Transverse colon (tissue), 4 donors: Measurements from ENCODE around the gene ABCA10. TPM values are rescaled to one million over a fixed set of nuclear protein-coding genes. Genes with fewer than 3 reads are reported as not detected.
"Not testable (repeated sequence)": the region's sequence is repeated elsewhere in the genome, so short reads cannot be mapped to it uniquely, and the experiment has no call there.

Experiments used
- DNase-seq: peaks from one replicate; pipeline ENCODE4 v3.0.0-alpha.2; 2019
- H3K27ac ChIP-seq, 4 donors: fragments of 200-600 bp; sonication (generic); 2 replicates each; pipeline ENCODE4 v1.5.1; 2016 to 2018; ENCODE audit warnings: inconsistent platforms in 4 of 4
- H3K27me3 ChIP-seq: fragments of 200-600 bp; sonication (generic); 2 replicates; pipeline ENCODE4 v1.5.1; 2017; ENCODE audit warnings: inconsistent platforms
- H3K36me3 ChIP-seq, 4 donors: fragments of 200-600 bp; sonication (generic); 2 replicates each; pipeline ENCODE4 v1.5.1; 2017 to 2019; ENCODE audit warnings: inconsistent platforms in 4 of 4
- H3K4me1 ChIP-seq, 4 donors: fragments of 200-600 bp; sonication (generic); 2 replicates each; pipeline ENCODE4 v1.5.1; 2017 to 2020; ENCODE audit warnings: inconsistent platforms in 4 of 4
- H3K4me3 ChIP-seq, 4 donors: fragments of 200-600 bp; sonication (generic); 1 replicate in 1 of 4; 2 replicates in 3 of 4; pipeline versions ENCODE4 v1.5.1 to v1.6.1; 2017 to 2019; ENCODE audit warnings: inconsistent platforms in 4 of 4
- H3K9me3 ChIP-seq, 2 donors: fragments of 200-600 bp; sonication (generic); 2 replicates each; pipeline ENCODE4 v1.5.1; 2017 to 2019; ENCODE audit warnings: inconsistent platforms in 2 of 2
- EP300 ChIP-seq: sonication (generic); formaldehyde crosslinking; IDR thresholded peaks from one replicate; pipeline ENCODE4 v1.6.1; 2017; ENCODE audit warnings: antibody characterized with exemption, low read depth
- POLR2A ChIP-seq: fragments of 450-650 bp; IDR thresholded peaks from one replicate; pipeline ENCODE4 v1.6.1; 2016; ENCODE audit warnings: antibody characterized with exemption, mild to moderate bottlenecking, moderate library complexity
- POLR2AphosphoS5 ChIP-seq, 3 donors: sonication (generic); formaldehyde crosslinking; IDR thresholded peaks; one replicate each; pipeline ENCODE4 v1.6.1; 2016; ENCODE audit warnings: antibody characterized with exemption in 3 of 3
- WGBS, 2 donors: methylation state at CpG; one replicate each; pipeline ENCODE4 v1.1.5; 2018; ENCODE audit warnings: low coverage in 1 of 2; 5-methylcytosine and 5-hydroxymethylcytosine counted together
- in situ Hi-C, 4 donors: fragments of 200-750 bp; cut with MboI; loops; one replicate each; pipeline versions ENCODE4 v1.15.0 to v1.15.1; 2017; ENCODE audit warnings: low sequenced_read_pairs in 3 of 4, low pct_ligation_motif_present in 1 of 4, low pct_unique_long_range_greater_than_20kb in 1 of 4
- intact Hi-C: fragments of 100-400 bp; cut with DNase I; formaldehyde crosslinking; loops from one replicate; pipeline ENCODE4 v1.15.1; 2023; ENCODE audit warnings: low total_unique reads
- total RNA-seq, 4 donors: library from RNA; depleted of rRNA; stranded (reverse); fragments of >200 nt; gene quantifications; one replicate each; pipeline ENCODE4 v1.1.0, GENCODE V29; 2016
- TF ChIP-seq, protein P1 (sequence below), 5 experiments: fragments of 200-600 bp in 3 of 5; fragments of 450-650 bp in 2 of 5; sonication (generic) in 3 of 5; IDR thresholded peaks; 1 replicate in 2 of 5; 2 replicates in 3 of 5; pipeline ENCODE4 v1.5.1; 2016 to 2017; ENCODE audit warnings: antibody characterized with exemption in 5 of 5, inconsistent platforms in 3 of 5, mild to moderate bottlenecking in 2 of 5, moderate library complexity in 1 of 5

Gene ABCA10
- total RNA-seq, 4 donors from 2014 or later = 4.6 to 22.1 (median 13.0) TPM

DNA sequence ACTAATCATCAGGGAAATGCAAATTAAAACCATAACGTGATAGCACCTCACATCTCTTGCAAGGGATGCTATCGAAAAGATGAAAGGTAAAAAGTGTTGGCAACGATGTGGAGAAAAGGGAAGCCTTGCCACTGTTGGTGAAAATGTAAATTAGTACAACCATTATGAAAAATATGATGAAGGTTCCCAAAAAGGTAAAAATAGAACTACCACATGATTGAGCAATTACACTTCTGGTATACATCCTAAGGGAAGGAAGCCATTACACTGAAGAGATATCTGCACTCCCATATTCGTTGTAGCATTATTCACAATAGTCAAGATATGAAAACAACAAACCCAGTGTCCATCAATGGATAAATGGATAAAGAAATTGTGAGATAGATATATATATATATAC, 21.5 kb downstream of the ABCA10 start:
- Histone ChIP-seq H3K4me3 (no peak overlapping the region), H3K4me1 (no peaks in the 10 kb centered on the region), H3K36me3 (no peaks in the 10 kb centered on the region), H3K9me3 (no peaks in the 10 kb centered on the region), H3K27me3 (no peaks in the 10 kb centered on the region), H3K27ac (no peak overlapping the region)
- TF ChIP-seq POLR2AphosphoS5 (IDR thresholded peaks at IDR 0.05) = no peak
- TF ChIP-seq POLR2A = no peak
- TF ChIP-seq, protein P1, sequence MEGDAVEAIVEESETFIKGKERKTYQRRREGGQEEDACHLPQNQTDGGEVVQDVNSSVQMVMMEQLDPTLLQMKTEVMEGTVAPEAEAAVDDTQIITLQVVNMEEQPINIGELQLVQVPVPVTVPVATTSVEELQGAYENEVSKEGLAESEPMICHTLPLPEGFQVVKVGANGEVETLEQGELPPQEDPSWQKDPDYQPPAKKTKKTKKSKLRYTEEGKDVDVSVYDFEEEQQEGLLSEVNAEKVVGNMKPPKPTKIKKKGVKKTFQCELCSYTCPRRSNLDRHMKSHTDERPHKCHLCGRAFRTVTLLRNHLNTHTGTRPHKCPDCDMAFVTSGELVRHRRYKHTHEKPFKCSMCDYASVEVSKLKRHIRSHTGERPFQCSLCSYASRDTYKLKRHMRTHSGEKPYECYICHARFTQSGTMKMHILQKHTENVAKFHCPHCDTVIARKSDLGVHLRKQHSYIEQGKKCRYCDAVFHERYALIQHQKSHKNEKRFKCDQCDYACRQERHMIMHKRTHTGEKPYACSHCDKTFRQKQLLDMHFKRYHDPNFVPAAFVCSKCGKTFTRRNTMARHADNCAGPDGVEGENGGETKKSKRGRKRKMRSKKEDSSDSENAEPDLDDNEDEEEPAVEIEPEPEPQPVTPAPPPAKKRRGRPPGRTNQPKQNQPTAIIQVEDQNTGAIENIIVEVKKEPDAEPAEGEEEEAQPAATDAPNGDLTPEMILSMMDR (IDR thresholded peaks at IDR 0.05) = no peak
- TF ChIP-seq EP300 = no peak
- DNase-seq = no peak
- in situ Hi-C loops (no loop called here), intact Hi-C loops (no loop called here)
- WGBS, 2 donors = 56 to 59% methylated on average over 4 of the region's 4 CpGs

DNA sequence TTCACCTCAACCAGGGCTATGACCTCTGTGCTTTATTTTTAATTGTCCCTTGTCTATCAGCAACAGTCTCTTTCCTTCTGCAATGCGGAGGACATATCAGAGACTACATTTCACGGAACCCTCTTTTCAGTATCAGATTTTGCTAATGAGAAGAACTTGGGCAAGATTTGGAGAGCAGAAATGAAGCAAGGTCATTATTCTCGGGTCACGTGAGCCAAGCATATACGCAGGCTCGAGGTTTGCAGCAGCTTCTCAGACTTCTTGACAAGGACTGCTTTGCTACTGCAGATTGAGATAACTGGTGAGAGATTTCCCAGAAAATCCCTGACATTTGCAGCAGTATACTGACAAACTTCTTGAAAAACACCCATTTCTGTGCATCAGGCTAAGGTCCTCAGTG, 30.4 kb downstream of the ABCA10 start:
- Histone ChIP-seq H3K36me3 (no peaks in the 10 kb centered on the region), H3K4me3 (no peak overlapping the region), H3K4me1 (no peaks in the 10 kb centered on the region), H3K27me3 (no peaks in the 10 kb centered on the region), H3K9me3 (no peaks in the 10 kb centered on the region), H3K27ac (no peak overlapping the region)
- in situ Hi-C loops (loop anchor here in 1 of 4 donors (25.0 kb wide), 2 partner anchors 111 to 211 kb away; no protein-coding TSS in a partner anchor), intact Hi-C loops (no loop called here)
- DNase-seq = no peak
- TF ChIP-seq POLR2AphosphoS5 (IDR thresholded peaks at IDR 0.05) = no peak
- TF ChIP-seq, protein P1 (IDR thresholded peaks at IDR 0.05) = no peak
- TF ChIP-seq POLR2A = no peak
- no peak for TF ChIP-seq EP300
- 93 to 94% methylated on average over 2 to 6 of the region's 6 CpGs for WGBS, 2 donors

DNA sequence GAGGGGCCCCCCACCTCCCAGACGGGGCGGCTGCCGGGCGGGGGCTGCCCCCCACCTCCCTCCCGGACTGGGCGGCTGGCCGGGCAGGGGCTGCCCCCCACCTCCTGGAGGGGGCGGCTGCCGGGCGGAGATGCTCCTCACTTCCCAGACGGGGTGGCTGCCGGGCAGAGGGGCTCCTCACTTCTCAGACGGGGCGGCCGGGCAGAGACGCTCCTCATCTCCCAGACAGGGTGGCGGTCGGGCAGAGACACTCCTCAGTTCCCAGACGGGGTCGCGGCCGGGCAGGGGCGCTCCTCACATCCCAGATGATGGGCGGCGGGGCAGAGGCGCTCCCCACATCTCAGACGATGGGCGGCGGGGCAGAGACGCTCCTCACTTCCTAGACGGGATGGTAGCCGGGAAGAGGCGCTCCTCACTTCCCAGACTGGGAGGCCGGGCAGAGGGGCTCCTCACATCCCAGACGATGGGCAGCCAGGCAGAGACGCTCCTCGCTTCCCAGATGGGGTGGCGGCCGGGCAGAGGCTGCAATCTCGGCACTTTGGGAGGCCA, 32.4 kb downstream of the ABCA10 start:
- 95% methylated on average over 31 of the region's 40 CpGs; no CpG with 5 or more reads in 1 of the 2 donors for WGBS, 2 donors
- H3K4me1 ChIP-seq, H3K27me3 ChIP-seq, DNase-seq, H3K9me3 ChIP-seq, intact Hi-C loops, H3K4me3 ChIP-seq, H3K36me3 ChIP-seq, H3K27ac ChIP-seq: not testable (repeated sequence)
- in situ Hi-C loops = loop anchor here in 1 of 4 donors (25.0 kb wide), 2 partner anchors 109 to 209 kb away; no protein-coding TSS in a partner anchor

DNA sequence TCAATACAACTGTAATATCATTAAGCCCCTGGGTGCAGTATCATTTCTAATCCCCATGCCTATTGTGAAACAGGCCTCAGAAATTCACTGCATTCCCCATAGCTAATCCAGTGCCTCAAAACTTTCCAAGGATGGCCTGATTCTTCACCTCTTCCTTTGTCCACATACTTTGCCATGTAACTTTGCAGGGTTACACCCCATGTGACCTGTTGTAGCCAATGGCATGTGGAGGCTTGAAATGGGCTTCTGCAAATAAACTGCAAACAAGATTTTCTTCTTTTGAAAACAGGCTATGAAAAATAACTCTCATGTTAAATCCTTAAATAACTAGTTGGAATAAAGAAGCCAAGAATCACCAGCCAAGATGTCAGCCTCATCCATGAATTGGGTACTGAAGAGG, 35.9 kb downstream of the ABCA10 start:
- H3K36me3 ChIP-seq = no peaks in the 10 kb centered on the region
- H3K4me3 ChIP-seq = no peak overlapping the region
- DNase-seq = no peak
- TF ChIP-seq, protein P1 (IDR thresholded peaks at IDR 0.05) = no peak
- no peak for TF ChIP-seq EP300
- TF ChIP-seq POLR2AphosphoS5 (IDR thresholded peaks at IDR 0.05) = no peak
- TF ChIP-seq POLR2A = no peak
- H3K4me1 ChIP-seq = no peaks in the 10 kb centered on the region
- in situ Hi-C loops = loop anchor here in 1 of 4 donors (25.0 kb wide), 2 partner anchors 105 to 205 kb away; no protein-coding TSS in a partner anchor
- H3K27ac ChIP-seq = no peak overlapping the region
- H3K27me3 ChIP-seq = no peaks in the 10 kb centered on the region
- intact Hi-C loops = no loop called here
- H3K9me3 ChIP-seq = no peaks in the 10 kb centered on the region

DNA sequence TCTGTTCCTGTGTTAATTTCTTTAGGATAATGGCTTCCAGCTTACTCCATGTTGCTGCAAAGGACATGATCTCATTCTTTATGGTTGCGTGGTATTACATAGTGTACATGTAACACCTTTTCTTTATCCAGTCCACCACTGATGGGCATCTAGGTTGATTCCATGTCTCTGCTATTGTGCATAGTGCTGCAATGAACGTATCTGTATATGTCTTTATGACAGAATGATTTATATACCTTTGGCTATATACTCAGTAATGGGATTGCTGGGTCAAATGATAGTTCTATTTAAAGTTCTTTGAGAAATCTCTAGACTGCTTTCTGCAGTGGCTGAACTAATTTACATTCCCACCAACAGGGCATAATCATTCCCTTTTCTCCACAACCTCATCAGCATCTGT, 39.8 kb downstream of the ABCA10 start:
- WGBS, 2 donors = 79 to 83% methylated on average over 2 of the region's 2 CpGs
- in situ Hi-C loops (loop anchor here in 1 of 4 donors (25.0 kb wide), 2 partner anchors 101 to 201 kb away; no protein-coding TSS in a partner anchor), intact Hi-C loops (no loop called here)
- TF ChIP-seq POLR2A (no peak), EP300 (no peak), POLR2AphosphoS5 (IDR thresholded peaks at IDR 0.05) (no peak)
- TF ChIP-seq, protein P1 (IDR thresholded peaks at IDR 0.05) = no peak
- Histone ChIP-seq H3K4me1 (no peaks in the 10 kb centered on the region), H3K36me3 (peaks cover 0 to 4% (median 0%) of the 10 kb centered on the region in 4 donors), H3K9me3 (no peaks in the 10 kb centered on the region), H3K4me3 (no peak overlapping the region), H3K27ac (no peak overlapping the region), H3K27me3 (no peaks in the 10 kb centered on the region)
- DNase-seq = no peak
